ENCODE data around the gene NOP9.

- TF ChIP-seq CTCF (IDR thresholded peaks at IDR 0.05; ENCODE audit: insufficient read depth, low read length, poor library complexity, severe bottlenecking) (no peak), EZH2phosphoT487 (conservative IDR thresholded peaks at IDR 0.05; ENCODE audit: low read length) (no peak)
Observed at GRCh38 chr14:24337824-24338175, 38.1 kb downstream of the NOP9 start.

All from SU-DHL-6 (cell line).